GM13976 (cell line): Measurements from ENCODE around the gene STK24.
A peak's percentile ranks its signal among the peaks of the same experiment; 100 is the strongest.

Experiments
- DNase-seq: peaks from one replicate; pipeline ENCODE4 v3.0.0; 2012; ENCODE audit warnings: low spot score
- in situ Hi-C: fragments of 300-500 bp; cut with MboI; formaldehyde crosslinking; loops from one replicate; pipeline ENCODE4 v1.12.0; 2022; ENCODE audit warnings: low sequenced_read_pairs, mixed read lengths, inconsistent platforms; ENCODE audit not compliant: unreplicated experiment
- TF ChIP-seq, protein P1 (sequence below): IDR thresholded peaks from 2 replicates; pipeline ENCODE4 v1.5.1; 2012; ENCODE audit warnings: borderline replicate concordance, mild to moderate bottlenecking; ENCODE audit not compliant: insufficient read depth; ENCODE audit errors: extremely low read depth, missing control alignments, control extremely low read depth

The STK24 gene

DNA sequence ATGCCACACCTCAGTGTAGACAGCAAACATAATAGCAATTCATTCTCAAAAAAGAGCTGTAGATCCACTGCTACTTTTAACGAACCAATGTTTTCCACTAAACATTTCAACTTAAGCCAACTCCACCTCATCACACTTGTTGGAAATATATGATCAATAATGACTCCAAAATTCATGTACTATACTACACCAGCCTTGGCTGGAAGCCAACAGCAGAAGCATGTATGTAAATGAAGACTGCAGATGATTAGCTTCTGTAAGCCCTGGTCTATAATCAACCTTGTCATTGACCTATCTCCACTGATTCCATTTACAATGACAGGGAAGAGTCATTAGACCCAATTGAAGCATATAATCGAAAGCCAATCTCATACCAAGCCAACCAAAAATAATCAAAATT, 71.7 kb downstream of the STK24 start:
- no peak for DNase-seq
- TF ChIP-seq, protein P1, sequence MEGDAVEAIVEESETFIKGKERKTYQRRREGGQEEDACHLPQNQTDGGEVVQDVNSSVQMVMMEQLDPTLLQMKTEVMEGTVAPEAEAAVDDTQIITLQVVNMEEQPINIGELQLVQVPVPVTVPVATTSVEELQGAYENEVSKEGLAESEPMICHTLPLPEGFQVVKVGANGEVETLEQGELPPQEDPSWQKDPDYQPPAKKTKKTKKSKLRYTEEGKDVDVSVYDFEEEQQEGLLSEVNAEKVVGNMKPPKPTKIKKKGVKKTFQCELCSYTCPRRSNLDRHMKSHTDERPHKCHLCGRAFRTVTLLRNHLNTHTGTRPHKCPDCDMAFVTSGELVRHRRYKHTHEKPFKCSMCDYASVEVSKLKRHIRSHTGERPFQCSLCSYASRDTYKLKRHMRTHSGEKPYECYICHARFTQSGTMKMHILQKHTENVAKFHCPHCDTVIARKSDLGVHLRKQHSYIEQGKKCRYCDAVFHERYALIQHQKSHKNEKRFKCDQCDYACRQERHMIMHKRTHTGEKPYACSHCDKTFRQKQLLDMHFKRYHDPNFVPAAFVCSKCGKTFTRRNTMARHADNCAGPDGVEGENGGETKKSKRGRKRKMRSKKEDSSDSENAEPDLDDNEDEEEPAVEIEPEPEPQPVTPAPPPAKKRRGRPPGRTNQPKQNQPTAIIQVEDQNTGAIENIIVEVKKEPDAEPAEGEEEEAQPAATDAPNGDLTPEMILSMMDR: no peak
- in situ Hi-C loops: no loop called here

DNA sequence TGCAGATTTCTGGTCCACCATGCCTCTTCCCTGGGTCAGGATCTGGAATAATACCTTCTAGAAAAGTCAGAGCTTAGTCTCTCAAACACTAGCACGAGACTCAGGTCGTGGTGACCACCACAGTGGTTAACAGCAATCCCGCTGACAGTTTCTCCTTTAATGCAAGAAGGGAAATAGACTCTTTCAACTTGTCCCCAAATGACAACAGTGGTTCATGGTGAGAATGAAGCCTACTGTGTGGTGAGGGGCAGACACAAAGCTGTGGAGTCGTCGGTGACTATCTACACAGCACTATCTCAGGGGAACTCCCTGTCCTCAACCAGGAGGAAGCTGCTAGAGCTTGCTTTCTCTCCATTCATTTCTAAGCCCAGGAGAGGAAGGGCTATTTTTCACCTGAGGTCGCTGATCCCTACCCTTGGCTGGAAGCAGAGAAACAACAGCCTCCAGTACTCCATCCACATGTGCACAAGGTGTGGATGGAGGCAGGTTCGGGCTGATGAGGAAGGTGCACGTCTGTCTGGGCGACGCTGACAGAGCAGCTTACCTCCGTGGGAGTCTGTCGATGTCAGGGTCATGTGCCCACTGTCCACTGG, 72.4 kb downstream of the STK24 start:
- TF ChIP-seq, protein P1: no peak
- in situ Hi-C loops: no loop called here
- DNase-seq: peak; percentile 71

DNA sequence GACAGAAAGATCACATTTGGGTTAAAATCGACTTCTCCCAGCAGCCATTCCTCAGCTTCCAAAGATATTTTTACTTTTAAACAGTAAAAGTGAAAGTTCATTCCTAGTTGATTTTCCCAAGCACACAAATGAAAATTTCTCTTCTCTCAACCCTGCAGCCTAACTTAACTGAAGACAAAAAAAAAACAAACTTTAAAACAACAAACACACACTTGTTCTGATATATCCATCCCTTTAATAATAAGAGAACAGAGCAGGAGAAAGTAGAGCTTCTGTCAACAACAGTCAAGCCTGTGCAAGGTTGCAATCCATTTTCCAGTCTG, 72.9 kb downstream of the STK24 start:
- TF ChIP-seq, protein P1: no peak
- no peak for DNase-seq
- in situ Hi-C loops: no loop called here

DNA sequence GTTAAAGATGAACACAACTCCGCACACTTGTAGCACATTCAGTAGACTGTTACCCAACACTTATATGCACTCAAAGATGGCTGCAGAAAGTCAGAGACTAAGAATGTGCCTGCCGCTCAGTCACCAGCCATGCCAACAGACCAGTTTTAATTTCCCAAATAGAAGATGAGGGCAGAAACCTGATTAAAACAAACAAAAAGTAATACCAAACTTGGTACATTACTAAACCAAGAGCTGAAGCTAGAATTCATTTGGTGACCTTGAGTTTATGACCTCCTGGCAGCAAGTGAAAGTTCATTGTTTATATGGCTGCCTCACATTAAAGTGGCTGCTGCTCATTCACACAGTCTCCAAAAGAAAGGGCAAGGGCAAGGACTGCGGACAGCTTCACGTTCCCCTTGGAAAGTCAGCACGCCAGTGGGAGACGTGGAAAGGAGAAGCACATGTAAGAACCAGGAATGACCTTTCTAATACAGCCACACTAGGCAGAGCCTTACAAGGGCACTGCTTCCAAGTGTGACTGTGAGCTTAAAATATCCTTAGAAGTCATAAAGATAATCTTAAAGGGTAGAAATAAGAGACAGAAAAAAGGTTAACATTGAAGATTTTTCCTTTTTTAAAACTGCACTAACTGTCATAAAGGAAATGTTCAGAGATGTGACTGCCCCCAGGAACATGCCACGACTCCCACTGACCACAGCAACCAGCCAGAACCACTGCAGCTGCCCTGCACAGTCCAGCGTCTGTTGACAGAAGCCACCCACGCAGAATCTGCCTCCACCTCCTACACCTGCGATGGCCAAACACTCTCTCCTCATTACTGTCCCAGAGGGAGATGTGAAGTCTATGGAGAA, 73.5 kb downstream of the STK24 start:
- in situ Hi-C loops: no loop called here
- DNase-seq: no peak
- TF ChIP-seq, protein P1: no peak

DNA sequence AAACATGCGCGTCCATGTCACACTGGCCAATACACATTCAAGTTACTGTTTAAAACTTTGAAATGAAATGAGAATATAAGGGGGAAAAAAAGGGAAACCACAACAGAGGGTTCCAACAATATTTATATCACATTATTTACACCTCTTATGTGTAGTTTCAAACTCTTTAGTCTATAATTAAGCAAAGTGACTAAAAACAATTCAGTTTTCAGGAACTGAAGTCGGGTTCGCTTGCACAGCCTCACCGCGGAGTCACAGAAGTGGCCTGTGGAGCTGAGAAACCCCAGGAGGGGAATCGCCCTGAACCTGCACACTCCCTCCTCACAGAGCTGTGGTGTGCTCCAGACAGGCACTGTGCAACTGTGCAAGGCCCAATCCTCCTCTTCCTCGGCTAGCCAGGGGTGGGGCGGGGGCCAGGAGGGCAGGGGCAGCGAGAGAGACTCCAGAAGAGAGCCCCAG, 75.9 kb downstream of the STK24 start:
- in situ Hi-C loops: no loop called here
- TF ChIP-seq, protein P1: no peak
- DNase-seq: peak; percentile 78

DNA sequence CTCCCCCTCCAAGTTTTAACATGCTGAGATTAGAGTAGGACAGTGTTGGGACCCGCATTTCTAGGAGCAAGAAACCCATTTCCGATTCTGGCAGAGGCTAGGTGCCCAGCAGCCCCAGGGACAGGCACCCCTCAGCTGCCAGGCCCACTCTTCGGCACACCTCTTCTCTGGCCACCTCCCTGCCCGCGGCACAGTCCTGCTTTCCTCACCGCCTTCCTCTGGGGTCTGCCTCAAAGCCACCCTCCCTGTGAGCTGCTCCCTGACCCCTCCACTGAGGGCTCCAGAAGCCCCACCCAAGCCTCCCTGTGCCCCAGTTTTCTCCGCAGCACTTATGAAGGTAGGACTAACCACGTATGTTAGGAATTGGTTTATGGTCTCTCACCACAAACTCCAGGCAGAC, 79.9 kb downstream of the STK24 start:
- in situ Hi-C loops: no loop called here
- TF ChIP-seq, protein P1: no peak
- DNase-seq: no peak

DNA sequence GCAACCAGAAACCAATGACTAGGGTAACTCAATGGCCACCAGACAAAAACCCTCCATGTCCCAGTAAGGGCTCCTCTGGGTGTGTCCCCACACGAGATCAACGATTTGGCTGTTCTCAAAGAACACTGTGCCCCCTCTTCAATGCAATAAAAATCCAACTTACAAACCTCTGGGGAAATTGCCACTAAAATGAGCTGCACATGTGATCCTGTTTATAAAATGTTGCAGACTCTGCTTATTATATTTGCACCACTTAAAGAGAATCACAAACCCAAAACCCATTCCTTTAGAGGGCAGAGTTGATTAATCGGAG, 80.5 kb downstream of the STK24 start:
- in situ Hi-C loops: no loop called here
- TF ChIP-seq, protein P1: no peak
- DNase-seq: no peak
